Endodermal cell (in vitro differentiated cells): ENCODE results near the gene SYNCRIP. TPM values are rescaled to one million over a fixed set of nuclear protein-coding genes. Genes with fewer than 3 reads are reported as not detected.
A peak's percentile ranks its signal among the peaks of the same experiment; 100 is the strongest.

Experiments used
- DNase-seq: peaks from one replicate; pipeline ENCODE4 v3.0.0-alpha.2; 2017
- H3K27ac ChIP-seq: 2 replicates; pipeline ENCODE4 v1.5.1; 2013; ENCODE audit warnings: mild to moderate bottlenecking, low read depth, low read length, moderate library complexity
- H3K27me3 ChIP-seq: 2 replicates; pipeline ENCODE4 v1.6.1; 2013; ENCODE audit warnings: mild to moderate bottlenecking, low read length, moderate library complexity; ENCODE audit not compliant: insufficient read depth, control insufficient read depth, poor library complexity, severe bottlenecking
- H3K36me3 ChIP-seq: 2 replicates; pipeline ENCODE4 v1.7.0; 2013; ENCODE audit warnings: mild to moderate bottlenecking, low read length, moderate library complexity; ENCODE audit not compliant: control insufficient read depth, insufficient read depth
- H3K4me1 ChIP-seq: one replicate; pipeline ENCODE4 v1.7.0; 2013; ENCODE audit warnings: low read length; ENCODE audit not compliant: control insufficient read depth, insufficient read depth
- H3K4me3 ChIP-seq: 2 replicates; pipeline ENCODE4 v1.5.1; 2013; ENCODE audit warnings: mild to moderate bottlenecking, low read length, moderate library complexity
- H3K9ac ChIP-seq: 2 replicates; pipeline ENCODE4 v1.6.1; 2013; ENCODE audit warnings: mild to moderate bottlenecking, low read length, moderate library complexity; ENCODE audit not compliant: poor library complexity, severe bottlenecking; ENCODE audit errors: extremely low read depth
- H3K9me3 ChIP-seq: 2 replicates; pipeline ENCODE4 v1.6.1; 2013; ENCODE audit warnings: mild to moderate bottlenecking, low read length, moderate library complexity; ENCODE audit not compliant: control insufficient read depth
- H3K27ac Mint-ChIP-seq: 2 replicates; pipeline ENCODE4 v1.8.0; 2020; ENCODE audit warnings: mixed read lengths
- H3K27me3 Mint-ChIP-seq: 2 replicates; pipeline ENCODE4 v1.8.0; 2021; ENCODE audit warnings: mild to moderate bottlenecking, mixed read lengths; ENCODE audit not compliant: insufficient read depth
- H3K36me3 Mint-ChIP-seq: 2 replicates; pipeline ENCODE4 v1.8.0; 2020; ENCODE audit warnings: low read depth, mixed read lengths
- H3K4me1 Mint-ChIP-seq: 2 replicates; pipeline ENCODE4 v1.8.0; 2020; ENCODE audit warnings: mixed read lengths
- H3K4me3 Mint-ChIP-seq: 2 replicates; pipeline ENCODE4 v1.8.0; 2020; ENCODE audit warnings: mild to moderate bottlenecking, moderate library complexity, mixed read lengths
- H3K9me3 Mint-ChIP-seq: 2 replicates; pipeline ENCODE4 v1.8.0; 2020; ENCODE audit warnings: mild to moderate bottlenecking, mixed read lengths
- CTCF ChIP-seq: fragments of 200-600 bp; sonication (generic); conservative IDR thresholded peaks from 2 replicates; pipeline ENCODE4 v1.5.0; 2021; ENCODE audit warnings: antibody characterized with exemption, mild to moderate bottlenecking
- WGBS, 2 experiments: methylation state at CpG; one replicate each; pipeline versions ENCODE4 v1.1.5 to v1.1.7; 2013; ENCODE audit warnings: missing lambda C conversion rate in 2 of 2, mixed read lengths in 1 of 2; ENCODE audit not compliant: insufficient coverage in 1 of 2, insufficient read length in 1 of 2; 5-methylcytosine and 5-hydroxymethylcytosine counted together
- total RNA-seq, 2 donors: library from RNA; stranded (reverse); fragmentation: NEBNext Ultra II Directional in 1 of 2; extraction: Animal tissue kit (Norgen Biotek cat#: 25700) in 1 of 2; gene quantifications; 2 replicates in 1 of 2; 3 replicates in 1 of 2; pipeline ENCODE4 v1.2.1, GENCODE V29; 2021

The SYNCRIP gene
- total RNA-seq, 2 donors from 2014 or later: 121 to 123 TPM

- H3K4me3 ChIP-seq: no peak overlapping the region
- DNase-seq: peak; percentile 43
- H3K27ac ChIP-seq: no peak overlapping the region
- H3K4me3 Mint-ChIP-seq: no peak overlapping the region
- peaks cover 2% of the 10 kb centered on the region for H3K36me3 Mint-ChIP-seq
- TF ChIP-seq CTCF: no peak
- WGBS, 2 experiments: 94 to 97% methylated on average over 11 of the region's 11 CpGs
- H3K9ac ChIP-seq: no peak overlapping the region
- no peaks in the 10 kb centered on the region for H3K4me1 Mint-ChIP-seq
- no peak overlapping the region for H3K27ac Mint-ChIP-seq
- peaks cover 3% of the 10 kb centered on the region for H3K27me3 Mint-ChIP-seq
- H3K9me3 ChIP-seq: no peaks in the 10 kb centered on the region
- H3K9me3 Mint-ChIP-seq: no peaks in the 10 kb centered on the region
- H3K36me3 ChIP-seq: peaks cover 14% of the 10 kb centered on the region
- H3K27me3 ChIP-seq: no peaks in the 10 kb centered on the region
- no peaks in the 10 kb centered on the region for H3K4me1 ChIP-seq
Measured at GRCh38 chr6:85600713-85601313, 41.9 kb downstream of the SYNCRIP start.

DNA sequence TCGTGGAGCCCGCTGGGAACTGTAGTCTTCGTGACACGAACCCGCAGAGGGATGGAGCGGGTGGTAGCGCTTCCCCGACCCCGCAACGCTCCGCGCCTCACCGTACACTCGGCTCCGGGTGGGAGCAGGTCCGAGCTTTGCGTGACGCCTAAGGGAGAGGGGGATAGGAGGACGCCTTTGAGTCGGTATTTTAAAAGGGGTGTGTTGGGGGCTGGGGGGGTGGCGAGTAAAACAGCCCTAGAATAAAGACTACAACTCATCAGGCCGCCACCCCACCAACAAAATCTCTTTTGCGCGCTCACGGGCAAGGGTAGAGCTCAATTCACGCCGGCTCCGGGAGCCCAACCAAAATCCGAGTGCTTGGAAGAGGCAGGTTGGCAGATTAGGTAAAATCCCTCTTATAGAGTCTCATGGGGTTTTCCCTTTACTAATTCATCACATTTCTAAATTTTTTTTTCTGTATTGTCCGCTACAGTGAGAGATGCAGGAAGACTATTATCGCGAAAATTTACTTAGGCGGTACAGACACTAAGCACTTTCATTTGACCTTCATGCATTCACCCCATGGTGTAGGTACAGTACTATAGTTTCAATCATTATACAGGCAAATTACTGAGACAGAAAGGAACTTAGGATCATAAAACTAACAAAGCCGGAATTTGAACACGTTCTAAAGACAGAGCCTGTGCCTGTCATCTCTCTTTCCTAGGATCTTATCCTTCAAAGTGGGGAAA, 48.3 kb downstream of the SYNCRIP start:
- Histone ChIP-seq H3K4me1 (no peaks in the 10 kb centered on the region), H3K9ac (peak overlapping the region; percentile 82), H3K36me3 (no peaks in the 10 kb centered on the region), H3K27me3 (no peaks in the 10 kb centered on the region), H3K27ac (peak overlapping the region; percentile 67), H3K4me3 (peak overlapping the region; percentile 81), H3K9me3 (no peaks in the 10 kb centered on the region)
- Mint-ChIP-seq H3K9me3 (peaks cover 11% of the 10 kb centered on the region), H3K36me3 (peaks cover 17% of the 10 kb centered on the region), H3K4me1 (peaks cover 11% of the 10 kb centered on the region), H3K27me3 (peaks cover 11% of the 10 kb centered on the region), H3K4me3 (peak overlapping the region; percentile 95), H3K27ac (peak overlapping the region; percentile 97)
- TF ChIP-seq CTCF: no peak
- WGBS, 2 experiments: 3 to 5% methylated on average over 13 to 33 of the region's 35 CpGs
- DNase-seq: no peak

DNA sequence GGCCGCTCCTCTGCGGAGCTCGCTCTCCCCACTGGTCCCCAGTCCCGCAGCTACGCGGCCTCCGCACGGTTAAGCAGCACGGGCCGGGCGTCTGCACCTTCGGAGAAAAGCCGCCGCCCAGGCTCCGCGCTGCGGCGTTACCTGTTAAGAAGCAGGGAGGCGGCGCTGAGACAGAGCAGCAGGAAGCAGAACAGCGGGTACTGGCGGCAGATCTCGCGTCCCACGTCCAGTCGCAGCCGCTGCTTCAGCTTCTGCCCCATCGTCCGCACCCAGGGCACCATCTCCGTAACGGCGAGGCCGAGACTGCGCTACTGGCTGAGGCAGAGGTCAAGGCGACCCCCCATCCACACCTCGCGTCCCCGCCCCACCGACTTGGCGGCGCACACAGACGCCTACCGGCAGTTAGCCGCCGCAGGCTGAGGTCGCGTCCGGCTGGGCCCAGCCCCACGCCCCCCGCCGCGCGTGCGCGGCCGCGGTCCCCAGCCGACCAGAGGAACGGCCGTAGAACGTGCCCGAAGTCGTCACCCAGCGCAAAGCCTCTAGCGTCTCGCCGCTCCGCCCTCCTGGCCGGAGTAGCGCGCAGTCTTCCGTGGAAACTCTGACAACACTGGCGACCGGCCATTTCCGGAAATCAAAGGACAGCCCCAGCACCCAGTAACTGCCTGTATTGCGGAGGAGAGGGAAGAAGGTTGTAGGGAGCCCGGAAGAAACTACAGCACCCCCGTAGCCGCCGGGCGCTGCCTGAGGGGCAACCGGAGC, 49.1 kb downstream of the SYNCRIP start, which contains the start of gene SNX14:
Gene SNX14 (minus strand): TSS at position 421 of the 759 bp plus-strand sequence. CDS start 140 bp downstream, at position 281.
- Mint-ChIP-seq H3K9me3 (peaks cover 12% of the 10 kb centered on the region), H3K27me3 (peaks cover 11% of the 10 kb centered on the region), H3K4me3 (peak within 1 kb of the TSS; percentile 95), H3K36me3 (peaks cover 21% of the 10 kb centered on the region), H3K27ac (peak within 1 kb of the TSS; percentile 97), H3K4me1 (peaks cover 11% of the 10 kb centered on the region)
- Histone ChIP-seq H3K4me3 (peak within 1 kb of the TSS; percentile 81), H3K36me3 (no peaks in the 10 kb centered on the region), H3K27ac (peak within 1 kb of the TSS; percentile 67), H3K4me1 (no peaks in the 10 kb centered on the region), H3K9ac (peak within 1 kb of the TSS; percentile 82), H3K9me3 (no peaks in the 10 kb centered on the region), H3K27me3 (no peaks in the 10 kb centered on the region)
- WGBS, 2 experiments: 0% methylated on average over 46 to 82 of the region's 82 CpGs
- no peak for TF ChIP-seq CTCF
- DNase-seq: peak; percentile 92
